Stimulated activated effector memory CD8-positive, alpha-beta T cell treated with anti-CD3 and anti-CD28 coated beads, Interleukin-12 subunit alpha, Interleukin-12 subunit beta, amount 100 ng/mL, for 72 hours (primary cell): ENCODE measurements around the gene SPINT1.

Experiments used
- ATAC-seq: fragments of 150-1000 bp; cut with Tn5 transposase; 2 replicates; pipeline ENCODE4 v1.10.0; 2021
- DNase-seq, 2 donors: peaks; one replicate each; pipeline ENCODE4 v3.0.0; 2021 to 2022; ENCODE audit warnings: low spot score in 2 of 2
- H3K27ac Mint-ChIP-seq: one replicate; pipeline ENCODE4 v1.8.0; 2022; ENCODE audit warnings: mild to moderate bottlenecking, mixed read lengths
- H3K36me3 Mint-ChIP-seq: one replicate; pipeline ENCODE4 v1.8.0; 2022; ENCODE audit warnings: mild to moderate bottlenecking, mixed read lengths
- H3K4me1 Mint-ChIP-seq: one replicate; pipeline ENCODE4 v1.8.0; 2022; ENCODE audit warnings: mixed read lengths
- H3K4me3 Mint-ChIP-seq: one replicate; pipeline ENCODE4 v1.8.0; 2022; ENCODE audit warnings: mild to moderate bottlenecking, mixed read lengths
- H3K9me3 Mint-ChIP-seq: one replicate; pipeline ENCODE4 v1.8.0; 2022; ENCODE audit warnings: mixed read lengths

The SPINT1 gene

GRCh38 chr15:40867199-40867598 lies 23.4 kb downstream of the SPINT1 start:
- Mint-ChIP-seq H3K36me3 (no peaks in the 10 kb centered on the region), H3K4me1 (peaks cover 9% of the 10 kb centered on the region), H3K27ac (no peak overlapping the region), H3K9me3 (no peaks in the 10 kb centered on the region), H3K4me3 (no peak overlapping the region)
- ATAC-seq (no peak), DNase-seq (no peak)

GRCh38 chr15:40869686-40870085 lies 25.8 kb downstream of the SPINT1 start:
- Mint-ChIP-seq H3K4me3 (no peak overlapping the region), H3K9me3 (no peaks in the 10 kb centered on the region), H3K27ac (no peak overlapping the region), H3K36me3 (no peaks in the 10 kb centered on the region), H3K4me1 (peaks cover 22% of the 10 kb centered on the region)
- DNase-seq (no peak), ATAC-seq (no peak)

- H3K27ac Mint-ChIP-seq, result no peak overlapping the region
- ATAC-seq (no peak), DNase-seq (no peak)
- H3K36me3 Mint-ChIP-seq, result no peaks in the 10 kb centered on the region
- no peak overlapping the region for H3K4me3 Mint-ChIP-seq
- peaks cover 22% of the 10 kb centered on the region for H3K4me1 Mint-ChIP-seq
- no peaks in the 10 kb centered on the region for H3K9me3 Mint-ChIP-seq
Observed at GRCh38 chr15:40870716-40871115, 26.9 kb downstream of the SPINT1 start.

- Mint-ChIP-seq H3K36me3 (no peaks in the 10 kb centered on the region), H3K27ac (peak overlapping the region; percentile 20), H3K4me3 (no peak overlapping the region), H3K9me3 (no peaks in the 10 kb centered on the region), H3K4me1 (peaks cover 22% of the 10 kb centered on the region)
- DNase-seq (no peak), ATAC-seq (no peak)
Observed at GRCh38 chr15:40871749-40872617, 28.1 kb downstream of the SPINT1 start.

- Mint-ChIP-seq H3K9me3 (no peaks in the 10 kb centered on the region), H3K4me1 (peaks cover 22% of the 10 kb centered on the region), H3K4me3 (peak overlapping the region; percentile 67), H3K36me3 (no peaks in the 10 kb centered on the region), H3K27ac (no peak overlapping the region)
- ATAC-seq (no peak), DNase-seq (no peak)
Observed at GRCh38 chr15:40872791-40873693, 29.2 kb downstream of the SPINT1 start.

- Mint-ChIP-seq H3K4me3 (peak within 1 kb of the TSS; percentile 67), H3K36me3 (no peaks in the 10 kb centered on the region), H3K27ac (no peak within 1 kb of the TSS), H3K9me3 (no peaks in the 10 kb centered on the region), H3K4me1 (peaks cover 27% of the 10 kb centered on the region)
- peak; percentile 34 to 70 for DNase-seq
- ATAC-seq, result peak; percentile 84
Observed at GRCh38 chr15:40873694-40874561, 30.1 kb downstream of the SPINT1 start, which contains the start of gene RHOV. RHOV (minus strand) TSS chr15:40874234; CDS start chr15:40874139, 95 bp downstream.

- H3K36me3 Mint-ChIP-seq, result no peaks in the 10 kb centered on the region
- no peaks in the 10 kb centered on the region for H3K9me3 Mint-ChIP-seq
- H3K27ac Mint-ChIP-seq, result no peak overlapping the region
- DNase-seq, result no peak
- H3K4me3 Mint-ChIP-seq, result no peak overlapping the region
- peaks cover 27% of the 10 kb centered on the region for H3K4me1 Mint-ChIP-seq
- ATAC-seq, result no peak
Observed at GRCh38 chr15:40875991-40876730, 32.3 kb downstream of the SPINT1 start.

- Mint-ChIP-seq H3K27ac (no peak overlapping the region), H3K4me3 (no peak overlapping the region), H3K4me1 (peaks cover 20% of the 10 kb centered on the region), H3K9me3 (no peaks in the 10 kb centered on the region), H3K36me3 (no peaks in the 10 kb centered on the region)
- no peak for DNase-seq
- ATAC-seq, result no peak
Observed at GRCh38 chr15:40877694-40878093, 33.8 kb downstream of the SPINT1 start.

- DNase-seq, result no peak
- peak; percentile 89 for ATAC-seq
- H3K36me3 Mint-ChIP-seq, result no peaks in the 10 kb centered on the region
- H3K9me3 Mint-ChIP-seq, result no peaks in the 10 kb centered on the region
- peaks cover 18% of the 10 kb centered on the region for H3K4me1 Mint-ChIP-seq
- H3K4me3 Mint-ChIP-seq, result no peak overlapping the region
- H3K27ac Mint-ChIP-seq, result peak overlapping the region; percentile 52
Observed at GRCh38 chr15:40878785-40879184, 34.9 kb downstream of the SPINT1 start.

GRCh38 chr15:40879609-40880008 lies 35.8 kb downstream of the SPINT1 start:
- no peaks in the 10 kb centered on the region for H3K36me3 Mint-ChIP-seq
- H3K27ac Mint-ChIP-seq, result no peak overlapping the region
- H3K9me3 Mint-ChIP-seq, result no peaks in the 10 kb centered on the region
- no peak overlapping the region for H3K4me3 Mint-ChIP-seq
- H3K4me1 Mint-ChIP-seq, result peaks cover 13% of the 10 kb centered on the region
- no peak for DNase-seq
- peak; percentile 58 for ATAC-seq

- Mint-ChIP-seq H3K4me1 (peaks cover 22% of the 10 kb centered on the region), H3K27ac (peak overlapping the region; percentile 57), H3K9me3 (no peaks in the 10 kb centered on the region)
Observed at GRCh38 chr15:40881351-40881750, 37.5 kb downstream of the SPINT1 start.

GRCh38 chr15:40886586-40886985 lies 42.7 kb downstream of the SPINT1 start:
- DNase-seq (no peak), ATAC-seq (no peak)
- Mint-ChIP-seq H3K27ac (peak overlapping the region; percentile 2), H3K36me3 (no peaks in the 10 kb centered on the region), H3K9me3 (no peaks in the 10 kb centered on the region), H3K4me1 (peaks cover 18% of the 10 kb centered on the region), H3K4me3 (no peak overlapping the region)

More at GRCh38 chr15:40881351-40881750, 37.5 kb downstream of the SPINT1 start:
- ATAC-seq (no peak), DNase-seq (no peak)
- H3K36me3 Mint-ChIP-seq, result no peaks in the 10 kb centered on the region
- H3K4me3 Mint-ChIP-seq, result no peak overlapping the region

- peaks cover 2% of the 10 kb centered on the region for H3K36me3 Mint-ChIP-seq
- peaks cover 43% of the 10 kb centered on the region for H3K4me1 Mint-ChIP-seq
- ATAC-seq (no peak), DNase-seq (no peak)
- H3K27ac Mint-ChIP-seq, result no peak overlapping the region
- no peaks in the 10 kb centered on the region for H3K9me3 Mint-ChIP-seq
- H3K4me3 Mint-ChIP-seq, result no peak overlapping the region
Observed at GRCh38 chr15:40889112-40889511, 45.3 kb downstream of the SPINT1 start.

- Mint-ChIP-seq H3K27ac (peak overlapping the region; percentile 51), H3K4me1 (peaks cover 52% of the 10 kb centered on the region), H3K36me3 (peaks cover 11% of the 10 kb centered on the region), H3K9me3 (no peaks in the 10 kb centered on the region), H3K4me3 (no peak overlapping the region)
- ATAC-seq, result no peak
- no peak for DNase-seq
Observed at GRCh38 chr15:40891138-40891537, 47.3 kb downstream of the SPINT1 start.
